IMR-90 (cell line): ENCODE results near the gene PHEX. TPM values are rescaled to one million over a fixed set of nuclear protein-coding genes. Genes with fewer than 3 reads are reported as not detected.

Source experiments
- ATAC-seq: fragments of 200-7000 bp; cut with Tn5 transposase; 2 replicates; pipeline ENCODE4 v1.9.1; 2020; ENCODE audit warnings: low read depth, mild to moderate bottlenecking, moderate library complexity
- BruUV-seq: library from RNA; stranded (reverse); fragments of 400-500 nt; replicated peaks from 2 replicates; lab custom pipeline; 2021; lab: Mats Ljungman, UMichigan
- CTCF ChIA-PET: fragments of 300-600 bp; formaldehyde crosslinking; extraction: SDS; loops from one replicate; lab custom pipeline; 2021; ENCODE audit warnings: antibody characterized with exemption; lab: Yijun Ruan, JAX
- POLR2A ChIA-PET: fragments of 300-600 bp; sonication (Branson Sonifier 250); formaldehyde crosslinking; loops from one replicate; lab custom pipeline; 2022; ENCODE audit warnings: antibody characterized with exemption; ENCODE audit not compliant: unreplicated experiment; lab: Charles Lee
- DNase-seq: peaks from one replicate; pipeline ENCODE4 v3.0.0; 2013
- H2AFZ ChIP-seq: replicated peaks from 2 replicates; pipeline ENCODE3; 2013; ENCODE audit warnings: low read length, mild to moderate bottlenecking; ENCODE audit not compliant: poor library complexity
- H2AK5ac ChIP-seq: 2 replicates; pipeline ENCODE4 v1.6.1; 2013; ENCODE audit warnings: low read depth, low read length, inconsistent platforms
- H2AK9ac ChIP-seq: replicated peaks from 2 replicates; pipeline ENCODE3; 2013; ENCODE audit warnings: mild to moderate bottlenecking, low read depth, low read length, moderate library complexity; ENCODE audit not compliant: poor library complexity
- H2BK120ac ChIP-seq: 2 replicates; pipeline ENCODE4 v1.6.1; 2013; ENCODE audit warnings: low read depth, low read length, inconsistent platforms
- H2BK15ac ChIP-seq: 3 replicates; pipeline ENCODE4 v1.6.1; 2013; ENCODE audit warnings: low read depth, low read length, inconsistent platforms
- H2BK20ac ChIP-seq: 2 replicates; pipeline ENCODE4 v1.6.1; 2013; ENCODE audit warnings: low read depth, mild to moderate bottlenecking, inconsistent platforms, low read length, moderate library complexity
- H2BK5ac ChIP-seq: 2 replicates; pipeline ENCODE4 v1.6.1; 2013; ENCODE audit warnings: mild to moderate bottlenecking, low read depth, low read length, inconsistent platforms; ENCODE audit not compliant: poor library complexity, severe bottlenecking
- H3K14ac ChIP-seq: replicated peaks from 2 replicates; pipeline ENCODE4 v1.6.1; 2013; ENCODE audit warnings: low read depth, low read length, inconsistent platforms
- H3K18ac ChIP-seq: 2 replicates; pipeline ENCODE4 v1.6.1; 2013; ENCODE audit warnings: low read depth, low read length, control low read depth
- H3K23ac ChIP-seq: 2 replicates; pipeline ENCODE4 v1.6.1; 2013; ENCODE audit warnings: low read depth, low read length, inconsistent platforms
- H3K27ac ChIP-seq: 2 replicates; pipeline ENCODE4 v1.5.1; 2013; ENCODE audit warnings: mild to moderate bottlenecking, control low read depth, low read length; ENCODE audit not compliant: insufficient read depth
- H3K27me3 ChIP-seq: 2 replicates; pipeline ENCODE4 v1.6.1; 2013; ENCODE audit warnings: low read length; ENCODE audit not compliant: control insufficient read depth, insufficient read depth
- H3K36me3 ChIP-seq: 2 replicates; pipeline ENCODE4 v1.6.1; 2013; ENCODE audit warnings: low read length, mixed read lengths; ENCODE audit not compliant: control insufficient read depth, insufficient read depth
- H3K4ac ChIP-seq: 2 replicates; pipeline ENCODE4 v1.6.1; 2013; ENCODE audit warnings: low read depth, low read length, inconsistent platforms
- H3K4me1 ChIP-seq: 2 replicates; pipeline ENCODE4 v1.6.1; 2013; ENCODE audit warnings: low read length, mixed read lengths; ENCODE audit not compliant: control insufficient read depth, insufficient read depth
- H3K4me2 ChIP-seq: 2 replicates; pipeline ENCODE4 v1.6.1; 2013; ENCODE audit warnings: low read depth, mild to moderate bottlenecking, control low read depth, low read length, moderate library complexity
- H3K4me3 ChIP-seq: 2 replicates; pipeline ENCODE4 v1.5.1; 2013; ENCODE audit warnings: low read depth, mild to moderate bottlenecking, control low read depth, low read length, moderate library complexity; ENCODE audit not compliant: insufficient read depth
- H3K56ac ChIP-seq: 2 replicates; pipeline ENCODE4 v1.6.1; 2013; ENCODE audit warnings: low read length, inconsistent platforms; ENCODE audit not compliant: insufficient read depth; ENCODE audit errors: extremely low read depth
- H3K79me1 ChIP-seq, 2 experiments: 2 replicates each; pipeline ENCODE4 v1.6.1; 2013; ENCODE audit warnings: low read length in 2 of 2, inconsistent platforms in 1 of 2, low read depth in 1 of 2
- H3K9ac ChIP-seq: 2 replicates; pipeline ENCODE4 v1.6.1; 2013; ENCODE audit warnings: low read depth, low read length, control low read depth
- H3K9me1 ChIP-seq: 2 replicates; pipeline ENCODE4 v1.6.1; 2013; ENCODE audit warnings: low read length, inconsistent platforms; ENCODE audit not compliant: insufficient read depth
- H3K9me3 ChIP-seq: 2 replicates; pipeline ENCODE4 v1.6.1; 2013; ENCODE audit warnings: low read length; ENCODE audit not compliant: control insufficient read depth, insufficient read depth
- H4K20me1 ChIP-seq: 2 replicates; pipeline ENCODE4 v1.6.1; 2013; ENCODE audit warnings: low read length, inconsistent platforms; ENCODE audit not compliant: insufficient read depth
- H4K5ac ChIP-seq: 2 replicates; pipeline ENCODE4 v1.6.1; 2013; ENCODE audit warnings: mild to moderate bottlenecking, low read depth, low read length, control low read depth
- H4K8ac ChIP-seq, 2 experiments: 2 replicates each; pipeline ENCODE4 v1.6.1; 2013; ENCODE audit warnings: low read depth in 2 of 2, low read length in 2 of 2, control low read depth in 1 of 2, inconsistent platforms in 1 of 2
- H4K91ac ChIP-seq: 2 replicates; pipeline ENCODE4 v1.6.1; 2013; ENCODE audit warnings: low read depth, low read length, inconsistent platforms; ENCODE audit not compliant: insufficient read depth
- BHLHE40 ChIP-seq: fragments of 150-350 bp; IDR thresholded peaks from 2 replicates; pipeline ENCODE4 v1.6.1; 2016; ENCODE audit warnings: mild to moderate bottlenecking, low read depth, low read length
- CEBPB ChIP-seq: IDR thresholded peaks from 2 replicates; pipeline ENCODE4 v1.6.1; 2012; ENCODE audit warnings: low read depth, low read length, improper control_type of control experiment
- FOS ChIP-seq: fragments of 150-350 bp; IDR thresholded peaks from 2 replicates; pipeline ENCODE4 v1.6.1; 2016; ENCODE audit warnings: low read depth, low read length
- MAZ ChIP-seq: IDR thresholded peaks from 2 replicates; pipeline ENCODE4 v1.6.1; 2012; ENCODE audit warnings: low read depth, mild to moderate bottlenecking, low read length, improper control_type of control experiment, moderate library complexity, borderline replicate concordance
- MXI1 ChIP-seq: IDR thresholded peaks from 2 replicates; pipeline ENCODE4 v1.6.1; 2012; ENCODE audit warnings: low read depth, mild to moderate bottlenecking, low read length, moderate library complexity, borderline replicate concordance
- NFE2L2 ChIP-seq: fragments of 150-350 bp; IDR thresholded peaks from 2 replicates; pipeline ENCODE4 v1.6.1; 2016; ENCODE audit warnings: low read depth, mild to moderate bottlenecking, low read length
- RAD21 ChIP-seq: IDR thresholded peaks from 2 replicates; pipeline ENCODE4 v1.6.1; 2012; ENCODE audit warnings: low read length, improper control_type of control experiment
- RCOR1 ChIP-seq: IDR thresholded peaks from 2 replicates; pipeline ENCODE4 v1.6.1; 2012; ENCODE audit warnings: mild to moderate bottlenecking, low read length, improper control_type of control experiment; ENCODE audit not compliant: insufficient replicate concordance
- RFX5 ChIP-seq: IDR thresholded peaks from 2 replicates; pipeline ENCODE4 v1.8.0; 2012; ENCODE audit warnings: low read depth, mild to moderate bottlenecking, low read length, moderate library complexity
- SMC3 ChIP-seq: fragments of 150-350 bp; IDR thresholded peaks from 2 replicates; pipeline ENCODE4 v1.6.1; 2016; ENCODE audit warnings: low read depth, mild to moderate bottlenecking, antibody characterized with exemption, low read length, moderate library complexity
- WGBS, 2 experiments: methylation state at CpG; one replicate each; pipeline versions ENCODE4 v1.1.5 to v1.1.7; 2013; ENCODE audit warnings: missing lambda C conversion rate in 2 of 2; ENCODE audit not compliant: insufficient read length in 1 of 2; ENCODE audit errors: extremely low coverage in 2 of 2; 5-methylcytosine and 5-hydroxymethylcytosine counted together
- dilution Hi-C: fragments of 300-500 bp; cut with HindIII; formaldehyde crosslinking; loops from one replicate; pipeline ENCODE4 v1.14.3; 2018; ENCODE audit warnings: low sequenced_read_pairs; ENCODE audit not compliant: unreplicated experiment
- in situ Hi-C: fragments of 300-500 bp; cut with MboI; formaldehyde crosslinking; loops from 3 replicates; pipeline ENCODE4 v1.14.3; 2019; ENCODE audit warnings: low sequenced_read_pairs, inconsistent platforms, mixed read lengths
- intact Hi-C: fragments of 100-400 bp; cut with micrococcal nuclease; formaldehyde crosslinking; loops from 2 replicates; pipeline ENCODE4 v1.10.0; 2022
- polyA plus RNA-seq, 3 experiments: library from polyadenylated mRNA; depleted of rRNA; stranded (reverse); fragments of >200 nt; gene quantifications; 2 replicates each; pipeline ENCODE4 v1.2.3, GENCODE V29; 2012; ENCODE audit warnings: low replicate concordance in 1 of 3
- total RNA-seq: library from RNA; depleted of rRNA; stranded (reverse); fragments of >200 nt; gene quantifications from 2 replicates; pipeline ENCODE4 v1.2.3, GENCODE V29; 2012

PHEX gene
- total and polyA plus RNA-seq, 2 of the 4 experiments (the other 2 are of a cell fraction): 0.10 to 0.18 TPM

DNA sequence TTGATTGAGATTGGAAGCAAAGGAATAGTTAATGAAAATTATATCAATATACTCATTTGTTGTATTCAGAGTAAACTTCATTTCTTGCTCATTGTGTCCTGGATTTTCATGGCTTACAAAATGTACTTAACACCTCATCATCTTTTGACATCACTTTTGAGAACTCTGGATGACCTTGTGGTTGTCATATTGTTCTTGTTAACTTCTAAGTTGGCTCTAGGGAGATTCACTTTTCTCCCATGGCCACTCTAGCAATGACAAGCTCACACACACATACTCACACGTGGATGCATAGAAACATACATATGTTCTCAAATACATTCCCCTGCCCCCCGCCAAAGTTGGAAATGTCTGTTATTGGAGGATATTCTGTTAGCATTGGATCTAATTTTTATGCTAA is 15.3 kb downstream of the PHEX start:
- Histone ChIP-seq H4K91ac (no peak overlapping the region), H3K9me1 (no peaks in the 10 kb centered on the region), H2AK5ac (no peak overlapping the region), H3K27ac (no peak overlapping the region), H3K56ac (no peak overlapping the region), H3K14ac (no peak overlapping the region), H4K8ac (no peak overlapping the region), H2BK15ac (no peak overlapping the region), H3K79me1 (no peaks in the 10 kb centered on the region), H3K9ac (no peak overlapping the region), H2BK5ac (no peak overlapping the region), H3K4me3 (no peak overlapping the region), H3K27me3 (no peaks in the 10 kb centered on the region), H3K36me3 (no peaks in the 10 kb centered on the region), H2BK20ac (no peak overlapping the region), H3K4ac (no peak overlapping the region), H4K5ac (no peak overlapping the region), H2AFZ (no peak overlapping the region), H3K4me1 (no peaks in the 10 kb centered on the region), H2BK120ac (no peak overlapping the region), H3K23ac (no peak overlapping the region), H2AK9ac (no peak overlapping the region), H4K20me1 (no peaks in the 10 kb centered on the region), H3K18ac (no peak overlapping the region), H3K9me3 (no peaks in the 10 kb centered on the region), H3K4me2 (no peak overlapping the region)
- no CpG with 5 or more reads among the region's 2 CpGs for WGBS, 2 experiments
- DNase-seq (no peak), ATAC-seq (no peak)
- intact Hi-C loops: no loop called here
- POLR2A ChIA-PET: no interaction called here
- CTCF ChIA-PET: no interaction called here
- no peak for TF ChIP-seq RCOR1
- TF ChIP-seq MXI1: no peak
- TF ChIP-seq RAD21: no peak
- no peak for TF ChIP-seq RFX5
- TF ChIP-seq FOS: no peak
- no peak for TF ChIP-seq CEBPB
- TF ChIP-seq BHLHE40: no peak
- no peak for TF ChIP-seq MAZ
- TF ChIP-seq NFE2L2: no peak
- TF ChIP-seq SMC3: no peak
- no TSS peak for BruUV-seq
- in situ Hi-C loops: no loop called here
- dilution Hi-C loops: no loop called here
